HG03565 (cell line): ENCODE results near the gene BCL11B.

Source experiments
- ATAC-seq: cut with Tn5 transposase; IDR thresholded peaks from one replicate; pipeline ENCODE4 v1.9.1; 2021; ENCODE audit warnings: mild to moderate bottlenecking, moderate library complexity; ENCODE audit not compliant: unreplicated experiment

Gene BCL11B

GRCh38 chr14:99287269-99287942, 15.4 kb upstream of the BCL11B start:
- peak; percentile 77 for ATAC-seq

- ATAC-seq: peak; percentile 60
Observed at GRCh38 chr14:99286761-99287160, 14.8 kb upstream of the BCL11B start.

- no peak for ATAC-seq
Observed at GRCh38 chr14:99284254-99285004, 12.4 kb upstream of the BCL11B start.

GRCh38 chr14:99282261-99283050, 10.5 kb upstream of the BCL11B start:
- no peak for ATAC-seq

GRCh38 chr14:99281396-99281795, 9.4 kb upstream of the BCL11B start:
- no peak for ATAC-seq

- ATAC-seq: no peak
Observed at GRCh38 chr14:99280852-99281251, 8.9 kb upstream of the BCL11B start.

- ATAC-seq: no peak
Observed at GRCh38 chr14:99280066-99280731, 8.2 kb upstream of the BCL11B start.

- ATAC-seq: no peak
Observed at GRCh38 chr14:99278836-99279235, 6.8 kb upstream of the BCL11B start.

- no peak for ATAC-seq
Observed at GRCh38 chr14:99277530-99277929, 5.5 kb upstream of the BCL11B start.

GRCh38 chr14:99276482-99276881, 4.5 kb upstream of the BCL11B start:
- no peak for ATAC-seq

GRCh38 chr14:99275222-99275584, 3.2 kb upstream of the BCL11B start:
- ATAC-seq: no peak

GRCh38 chr14:99274346-99275221, 2.6 kb upstream of the BCL11B start:
- ATAC-seq: no peak

GRCh38 chr14:99273766-99274345, 1.9 kb upstream of the BCL11B start:
- ATAC-seq: no peak

GRCh38 chr14:99272899-99273765, 1.1 kb upstream of the BCL11B start:
- ATAC-seq: no peak

- ATAC-seq: no peak
Observed at GRCh38 chr14:99272632-99272898, 568 bp upstream of the BCL11B start.

- no peak for ATAC-seq
Observed at GRCh38 chr14:99271221-99271941, 616 bp downstream of the BCL11B start.

GRCh38 chr14:99270458-99271220, 1.4 kb downstream of the BCL11B start:
- ATAC-seq: no peak
